OCI-LY3 (cell line): ENCODE measurements around the gene TBX5.

ENCODE experiments used
- EZH2phosphoT487 ChIP-seq: fragments of 200-600 bp; shearing (Covaris generic); IDR thresholded peaks from 2 replicates; pipeline ENCODE4 v1.6.1; 2018; ENCODE audit warnings: antibody characterized with exemption, mixed run types, low read depth
- TF ChIP-seq, protein P1 (sequence below): fragments of 200-600, 300-600 bp; sonication (generic); IDR thresholded peaks from 2 replicates; pipeline ENCODE4 v1.5.1; 2014; ENCODE audit warnings: antibody characterized with exemption, low read length, low read depth

DNA sequence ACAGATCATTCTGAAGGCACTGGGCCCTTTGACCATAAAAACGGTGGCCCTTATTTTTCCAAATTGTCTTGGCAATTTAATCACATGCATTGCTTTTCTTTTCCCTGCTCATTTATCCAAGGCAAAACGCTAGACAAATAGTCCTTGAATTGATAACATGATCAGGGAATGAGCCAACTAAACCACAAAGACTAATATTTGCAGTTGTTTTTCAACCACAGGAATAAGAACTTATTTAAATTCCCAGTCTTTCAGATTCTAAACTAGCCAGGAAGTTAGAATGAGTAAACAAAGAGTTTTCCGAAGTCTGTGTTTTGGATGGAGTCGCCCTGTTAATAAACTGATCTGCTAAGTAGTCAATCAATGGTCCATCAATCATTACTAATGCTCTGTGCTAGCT, 14.9 kb downstream of the TBX5 start:
- TF ChIP-seq, protein P1, sequence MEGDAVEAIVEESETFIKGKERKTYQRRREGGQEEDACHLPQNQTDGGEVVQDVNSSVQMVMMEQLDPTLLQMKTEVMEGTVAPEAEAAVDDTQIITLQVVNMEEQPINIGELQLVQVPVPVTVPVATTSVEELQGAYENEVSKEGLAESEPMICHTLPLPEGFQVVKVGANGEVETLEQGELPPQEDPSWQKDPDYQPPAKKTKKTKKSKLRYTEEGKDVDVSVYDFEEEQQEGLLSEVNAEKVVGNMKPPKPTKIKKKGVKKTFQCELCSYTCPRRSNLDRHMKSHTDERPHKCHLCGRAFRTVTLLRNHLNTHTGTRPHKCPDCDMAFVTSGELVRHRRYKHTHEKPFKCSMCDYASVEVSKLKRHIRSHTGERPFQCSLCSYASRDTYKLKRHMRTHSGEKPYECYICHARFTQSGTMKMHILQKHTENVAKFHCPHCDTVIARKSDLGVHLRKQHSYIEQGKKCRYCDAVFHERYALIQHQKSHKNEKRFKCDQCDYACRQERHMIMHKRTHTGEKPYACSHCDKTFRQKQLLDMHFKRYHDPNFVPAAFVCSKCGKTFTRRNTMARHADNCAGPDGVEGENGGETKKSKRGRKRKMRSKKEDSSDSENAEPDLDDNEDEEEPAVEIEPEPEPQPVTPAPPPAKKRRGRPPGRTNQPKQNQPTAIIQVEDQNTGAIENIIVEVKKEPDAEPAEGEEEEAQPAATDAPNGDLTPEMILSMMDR: no peak
- no peak for TF ChIP-seq EZH2phosphoT487
